SK-N-SH treated with all-trans-retinoic acid at 6 μM for 48 hours (cell line): ENCODE results near the gene SLC35A1.

Experiments
- GLIS3 ChIP-seq: fragments of 250-450 bp; sonication (Bioruptor Pico); IDR thresholded peaks from 2 replicates; pipeline ENCODE4 v1.5.0; 2020; ENCODE audit warnings: mild to moderate bottlenecking, moderate library complexity
- ISL1 ChIP-seq: fragments of 250-450 bp; sonication (Bioruptor Pico); IDR thresholded peaks from 2 replicates; pipeline ENCODE4 v2.1.2; 2022; ENCODE audit warnings: mild to moderate bottlenecking, moderate library complexity
- OSR1 ChIP-seq: fragments of 250-450 bp; sonication (Bioruptor Pico); IDR thresholded peaks from 2 replicates; pipeline ENCODE4 v1.8.0; 2022; ENCODE audit warnings: moderate library complexity, mild to moderate bottlenecking, inconsistent platforms
- SNAI2 ChIP-seq: fragments of 250-450 bp; sonication (Bioruptor Pico); IDR thresholded peaks from 2 replicates; pipeline ENCODE4 v1.5.0; 2020; ENCODE audit warnings: mild to moderate bottlenecking, moderate library complexity
- ZFP3 ChIP-seq: fragments of 250-450 bp; sonication (Bioruptor Pico); IDR thresholded peaks from 2 replicates; pipeline ENCODE4 v1.5.0; 2020; ENCODE audit warnings: mild to moderate bottlenecking, moderate library complexity
- TF ChIP-seq, protein P1 (sequence below): fragments of 250-450 bp; sonication (Bioruptor Pico); IDR thresholded peaks from 2 replicates; pipeline ENCODE4 v1.5.1; 2021; ENCODE audit warnings: mild to moderate bottlenecking, moderate library complexity
- TF ChIP-seq, protein P2 (sequence below): fragments of 250-450 bp; sonication (Bioruptor Pico); IDR thresholded peaks from 2 replicates; pipeline ENCODE4 v1.8.0; 2020; ENCODE audit warnings: mild to moderate bottlenecking, moderate library complexity, borderline replicate concordance

DNA sequence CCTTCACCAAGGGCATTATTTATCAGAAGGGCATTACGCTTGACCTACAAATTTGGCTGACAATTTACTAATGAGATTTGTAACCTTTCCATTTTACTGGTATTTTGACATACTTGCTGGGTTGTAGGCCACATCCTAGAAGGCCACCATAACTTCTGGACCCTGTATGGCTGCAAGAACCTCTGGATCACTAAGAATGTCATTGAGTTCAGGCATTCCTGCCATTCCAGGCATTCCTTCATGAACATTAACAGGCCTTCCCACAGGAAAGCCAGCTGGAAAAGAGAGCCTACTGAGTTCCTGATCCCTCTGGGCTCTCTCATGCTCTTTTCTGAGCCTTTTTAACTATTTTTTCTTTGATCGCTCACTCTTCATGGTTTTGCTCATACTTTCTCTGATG lies 28.4 kb upstream of the SLC35A1 start:
- TF ChIP-seq, protein P1, sequence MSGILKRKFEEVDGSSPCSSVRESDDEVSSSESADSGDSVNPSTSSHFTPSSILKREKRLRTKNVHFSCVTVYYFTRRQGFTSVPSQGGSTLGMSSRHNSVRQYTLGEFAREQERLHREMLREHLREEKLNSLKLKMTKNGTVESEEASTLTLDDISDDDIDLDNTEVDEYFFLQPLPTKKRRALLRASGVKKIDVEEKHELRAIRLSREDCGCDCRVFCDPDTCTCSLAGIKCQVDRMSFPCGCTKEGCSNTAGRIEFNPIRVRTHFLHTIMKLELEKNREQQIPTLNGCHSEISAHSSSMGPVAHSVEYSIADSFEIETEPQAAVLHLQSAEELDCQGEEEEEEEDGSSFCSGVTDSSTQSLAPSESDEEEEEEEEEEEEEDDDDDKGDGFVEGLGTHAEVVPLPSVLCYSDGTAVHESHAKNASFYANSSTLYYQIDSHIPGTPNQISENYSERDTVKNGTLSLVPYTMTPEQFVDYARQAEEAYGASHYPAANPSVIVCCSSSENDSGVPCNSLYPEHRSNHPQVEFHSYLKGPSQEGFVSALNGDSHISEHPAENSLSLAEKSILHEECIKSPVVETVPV (CRISPR knock-in tag), result no peak
- TF ChIP-seq ISL1 (CRISPR knock-in tag) (no peak), GLIS3 (CRISPR knock-in tag) (no peak), SNAI2 (no peak), ZFP3 (CRISPR knock-in tag) (no peak), OSR1 (CRISPR knock-in tag) (no peak)
- TF ChIP-seq, protein P2, sequence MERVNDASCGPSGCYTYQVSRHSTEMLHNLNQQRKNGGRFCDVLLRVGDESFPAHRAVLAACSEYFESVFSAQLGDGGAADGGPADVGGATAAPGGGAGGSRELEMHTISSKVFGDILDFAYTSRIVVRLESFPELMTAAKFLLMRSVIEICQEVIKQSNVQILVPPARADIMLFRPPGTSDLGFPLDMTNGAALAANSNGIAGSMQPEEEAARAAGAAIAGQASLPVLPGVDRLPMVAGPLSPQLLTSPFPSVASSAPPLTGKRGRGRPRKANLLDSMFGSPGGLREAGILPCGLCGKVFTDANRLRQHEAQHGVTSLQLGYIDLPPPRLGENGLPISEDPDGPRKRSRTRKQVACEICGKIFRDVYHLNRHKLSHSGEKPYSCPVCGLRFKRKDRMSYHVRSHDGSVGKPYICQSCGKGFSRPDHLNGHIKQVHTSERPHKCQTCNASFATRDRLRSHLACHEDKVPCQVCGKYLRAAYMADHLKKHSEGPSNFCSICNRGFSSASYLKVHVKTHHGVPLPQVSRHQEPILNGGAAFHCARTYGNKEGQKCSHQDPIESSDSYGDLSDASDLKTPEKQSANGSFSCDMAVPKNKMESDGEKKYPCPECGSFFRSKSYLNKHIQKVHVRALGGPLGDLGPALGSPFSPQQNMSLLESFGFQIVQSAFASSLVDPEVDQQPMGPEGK, result no peak
